NCI-H2107 treated with DMSO at 0.1 percent for 48 hours (cell line): ENCODE measurements around the gene MACROD1.

Experiments
- DNase-seq: peaks from one replicate; lab custom pipeline; 2025; ENCODE audit not compliant: unreplicated experiment; lab: John Stamatoyannopoulos, UW

MACROD1 gene

GRCh38 chr11:64077607-64078006 lies 88.3 kb downstream of the MACROD1 start:
- no peak for DNase-seq

GRCh38 chr11:64076758-64077157 lies 89.2 kb downstream of the MACROD1 start:
- DNase-seq, result no peak

DNA sequence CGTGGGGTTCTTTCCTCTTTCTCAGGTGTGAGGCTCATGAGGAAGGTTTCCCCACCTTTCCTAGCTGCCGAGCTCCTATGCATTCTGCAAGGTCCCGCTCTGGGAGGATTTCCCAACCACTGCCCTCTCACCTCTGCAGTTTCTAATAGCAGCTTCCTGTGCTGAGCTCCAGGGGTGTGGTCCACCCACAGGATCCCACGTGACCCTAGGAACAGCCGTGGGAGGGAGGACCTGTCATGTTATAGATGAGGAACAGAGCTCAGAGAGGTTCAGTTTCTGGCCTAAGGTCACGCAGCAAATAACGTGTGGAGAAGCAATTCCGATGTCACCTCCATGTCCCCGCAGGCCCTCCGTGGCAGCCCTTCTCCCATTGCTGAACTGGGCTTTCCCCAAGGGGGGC lies 91.7 kb downstream of the MACROD1 start:
- no peak for DNase-seq

DNA sequence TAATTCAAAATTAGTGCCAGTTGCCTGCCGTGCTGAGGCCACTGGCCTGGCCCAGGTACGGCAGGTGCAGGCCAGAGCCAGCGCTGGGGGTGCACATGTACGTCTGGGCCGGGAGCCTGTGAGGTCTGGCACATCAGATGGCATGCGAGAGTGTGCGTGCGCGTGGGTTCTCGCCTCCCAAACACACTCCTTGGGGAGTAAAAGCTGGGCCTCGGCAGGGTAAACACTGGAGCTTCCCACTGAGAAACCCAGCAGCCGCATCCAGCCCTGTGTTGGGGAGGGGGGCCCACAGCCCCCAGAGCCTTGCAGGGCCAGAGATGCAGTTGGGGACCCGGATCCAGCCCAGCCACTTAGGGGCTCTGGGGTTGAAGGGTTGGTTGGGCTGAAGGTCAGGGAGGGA lies 92.4 kb downstream of the MACROD1 start:
- no peak for DNase-seq

DNA sequence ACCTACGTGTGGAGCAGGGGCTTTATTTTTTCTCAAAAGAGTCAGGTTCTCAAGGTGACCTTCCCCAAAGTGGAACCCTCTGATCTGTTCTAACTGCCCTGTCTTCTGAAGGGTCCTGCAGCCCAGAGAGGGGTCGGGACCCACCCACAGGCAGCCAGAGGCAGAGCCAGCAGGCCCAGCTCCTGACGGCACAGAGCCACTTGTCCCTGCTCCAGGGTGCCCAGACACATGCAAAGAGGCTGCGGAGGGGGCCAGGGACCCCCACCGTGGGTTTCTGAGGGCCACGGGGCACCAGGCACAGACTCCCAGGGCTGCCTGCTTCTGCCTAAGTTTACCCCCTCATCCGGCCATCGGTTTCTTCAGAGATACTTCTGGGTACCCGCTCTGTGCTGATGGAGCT lies 93.0 kb downstream of the MACROD1 start:
- DNase-seq, result no peak

- DNase-seq, result no peak
Observed at GRCh38 chr11:64072403-64072802, 93.5 kb downstream of the MACROD1 start.

- DNase-seq, result no peak
Observed at GRCh38 chr11:64071849-64072248, 94.1 kb downstream of the MACROD1 start.

DNA sequence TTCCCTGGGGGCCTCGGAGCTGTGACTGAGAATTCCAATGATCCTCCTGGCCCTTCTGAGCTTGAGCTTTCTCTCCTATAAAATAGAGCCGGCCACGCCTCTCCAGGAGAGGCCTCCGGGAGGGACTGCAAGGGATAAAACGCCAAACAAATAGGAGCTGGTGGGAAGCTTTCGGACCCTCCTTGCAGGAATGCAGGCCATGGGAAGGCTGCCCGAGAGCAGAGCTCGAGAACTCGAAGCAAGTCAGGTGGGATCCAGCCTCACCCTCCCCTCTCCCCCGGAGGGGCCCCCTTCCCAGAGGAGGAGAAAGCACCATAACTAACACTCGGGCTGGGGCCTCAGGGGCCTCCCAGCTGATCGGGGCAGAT lies 95.6 kb downstream of the MACROD1 start:
- no peak for DNase-seq

- no peak for DNase-seq
Observed at GRCh38 chr11:64069401-64070313, 96.3 kb downstream of the MACROD1 start.

DNA sequence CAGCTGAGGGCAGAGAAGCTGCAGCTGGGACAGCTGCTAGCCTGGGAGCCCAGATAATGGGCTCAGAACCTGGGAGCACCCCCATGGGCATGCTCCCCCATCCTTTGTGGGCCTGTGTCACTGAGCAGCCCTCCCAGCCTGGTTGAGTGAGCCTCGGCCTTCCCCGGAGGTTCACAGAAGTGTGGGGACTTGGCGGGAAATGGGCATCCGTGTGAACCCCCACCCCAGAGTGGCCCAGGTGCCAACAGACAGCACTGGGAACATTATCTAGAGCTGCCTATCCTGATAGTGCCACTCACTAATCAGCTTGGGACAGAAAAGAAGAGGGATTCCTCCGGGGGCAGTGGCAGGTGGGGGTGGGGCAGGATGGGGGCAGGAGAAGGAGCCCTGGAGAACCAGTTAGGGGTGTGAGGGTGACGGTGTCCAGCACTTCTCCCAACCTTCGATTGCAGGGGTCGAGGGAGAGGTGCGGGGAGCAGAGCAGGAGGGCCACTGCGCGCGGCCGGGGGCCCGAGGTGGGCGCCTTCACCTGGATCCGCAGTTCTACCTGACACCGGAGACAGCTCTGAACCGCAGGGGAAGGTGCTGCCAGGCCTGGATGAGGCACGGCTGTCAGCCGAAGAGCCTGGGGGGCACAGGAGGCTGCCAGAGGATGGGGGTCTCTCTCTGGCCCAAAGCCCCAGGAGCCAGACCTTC lies 97.1 kb downstream of the MACROD1 start:
- no peak for DNase-seq

- no peak for DNase-seq
Observed at GRCh38 chr11:64067230-64067993, 98.5 kb downstream of the MACROD1 start.

DNA sequence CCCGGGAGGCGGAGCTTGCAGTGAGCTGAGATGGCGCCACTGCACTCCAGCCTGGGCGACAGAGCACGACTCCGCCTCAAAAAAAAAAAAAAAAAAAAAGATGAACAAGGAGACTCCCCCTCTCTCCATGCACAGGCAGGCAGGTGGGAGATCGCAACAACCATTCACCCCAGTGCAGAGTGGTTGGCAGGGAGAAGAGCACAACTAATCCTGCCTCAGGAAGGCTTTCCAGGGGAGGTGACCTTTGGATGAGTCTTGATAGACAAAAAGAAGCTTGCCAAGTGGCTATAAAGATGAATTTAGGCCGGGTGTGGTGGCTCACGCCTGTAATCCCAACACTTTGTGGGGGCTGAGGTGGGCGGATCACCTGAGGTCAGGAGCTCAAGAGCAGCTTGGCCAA lies 100.2 kb downstream of the MACROD1 start:
- no peak for DNase-seq

- DNase-seq, result no peak
Observed at GRCh38 chr11:64065141-64065465, 100.8 kb downstream of the MACROD1 start.

DNA sequence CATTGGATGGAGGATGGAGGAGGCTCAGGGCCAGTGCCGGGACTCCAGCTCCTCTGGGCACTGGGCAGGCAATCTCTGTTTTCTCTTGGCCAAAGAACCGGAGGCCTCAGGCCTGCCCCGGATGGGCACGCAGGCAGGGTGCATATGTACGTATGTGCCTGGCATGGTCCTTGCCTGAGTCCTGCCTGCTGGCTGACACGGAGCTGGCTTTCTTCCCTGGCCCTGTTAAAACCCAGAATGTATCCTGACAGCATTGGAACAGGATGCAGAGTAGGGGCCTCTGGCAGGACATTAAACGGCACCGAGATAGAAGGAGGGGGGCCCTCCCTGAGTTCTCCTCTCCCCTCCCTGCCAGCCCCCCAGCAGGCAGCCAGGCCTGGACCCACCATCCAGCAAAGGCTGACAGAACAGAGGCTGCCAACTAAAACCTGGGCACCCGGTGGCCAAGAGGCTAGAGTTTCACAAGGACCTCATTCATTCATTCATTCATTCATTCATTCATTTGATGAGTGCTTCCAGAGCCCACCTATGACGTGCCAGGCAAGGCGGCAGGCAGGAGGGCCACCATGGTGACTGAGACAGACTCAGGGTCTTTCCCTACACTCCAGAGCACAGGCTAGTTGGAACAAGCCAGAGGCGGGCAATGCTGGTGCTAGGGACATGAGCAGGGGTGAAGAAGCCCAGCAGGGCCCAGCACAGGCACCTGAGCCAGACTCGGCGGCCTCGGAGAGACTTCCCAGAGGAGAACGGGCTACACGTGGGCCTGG lies 101.4 kb downstream of the MACROD1 start:
- no peak for DNase-seq

DNA sequence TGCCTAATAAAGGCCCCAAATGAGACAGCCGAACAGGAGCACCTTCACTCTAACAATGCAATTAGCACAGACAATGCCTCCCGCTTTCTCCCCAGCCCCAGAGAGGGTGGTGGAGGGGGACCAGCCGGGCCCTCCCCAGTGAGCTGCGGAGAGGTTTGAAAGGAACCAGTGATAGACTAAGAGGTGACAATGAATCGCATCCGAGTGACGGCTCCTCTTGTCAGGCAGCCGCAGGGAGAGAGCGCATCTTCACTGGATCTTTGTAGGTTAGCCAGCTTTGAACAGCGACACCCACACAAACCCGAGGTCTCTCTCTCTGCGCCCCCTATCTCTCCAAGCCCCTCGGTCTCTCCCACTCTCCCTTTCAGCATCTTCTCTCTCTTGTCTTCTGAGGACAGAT lies 102.1 kb downstream of the MACROD1 start:
- no peak for DNase-seq

- no peak for DNase-seq
Observed at GRCh38 chr11:64062185-64063039, 103.5 kb downstream of the MACROD1 start.

DNA sequence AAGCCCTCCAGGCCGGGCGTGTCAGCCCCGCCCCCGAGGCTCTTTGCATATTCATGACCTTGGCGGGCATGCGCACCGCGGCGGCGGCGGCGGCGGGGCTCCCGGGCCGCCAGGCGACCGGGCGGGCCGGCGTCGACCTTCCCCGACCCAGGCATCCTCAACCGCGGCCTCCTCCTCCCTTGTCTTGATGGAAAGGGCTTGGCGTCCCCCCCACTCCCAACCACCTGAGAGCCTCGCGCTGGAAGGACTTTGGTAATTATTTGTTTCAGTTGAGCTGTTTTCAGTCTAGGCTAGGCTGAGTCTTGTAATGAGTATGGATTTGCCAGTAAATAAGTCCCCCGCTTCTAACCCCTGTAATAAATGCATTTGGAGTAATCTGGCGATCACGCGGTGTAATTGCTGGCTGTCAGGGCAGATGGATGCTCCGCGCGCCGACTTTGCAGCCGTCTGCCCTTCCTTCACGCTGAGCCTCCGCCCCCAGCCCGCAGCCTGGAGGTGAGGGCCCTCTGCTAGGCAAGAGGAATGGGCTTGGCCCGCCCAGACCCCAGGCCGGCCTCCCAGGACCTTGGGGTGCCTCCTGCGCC lies 105.0 kb downstream of the MACROD1 start:
- peak; percentile 20 for DNase-seq

GRCh38 chr11:64060263-64060860 lies 105.6 kb downstream of the MACROD1 start:
- no peak for DNase-seq

GRCh38 chr11:64059339-64060140 lies 106.4 kb downstream of the MACROD1 start:
- no peak for DNase-seq
